Endothelial cell (in vitro differentiated cells): ENCODE measurements around the gene SLC8A3. TPM values are rescaled to one million over a fixed set of nuclear protein-coding genes. Genes with fewer than 3 reads are reported as not detected.

ENCODE experiments used
- DNase-seq: peaks from one replicate; pipeline ENCODE4 v3.0.0; 2021; ENCODE audit warnings: low spot score
- H3K27ac Mint-ChIP-seq: one replicate; pipeline ENCODE4 v1.8.0; 2021; ENCODE audit warnings: mixed read lengths, inconsistent platforms; ENCODE audit not compliant: unreplicated experiment
- H3K27me3 Mint-ChIP-seq: one replicate; pipeline ENCODE4 v1.8.0; 2021; ENCODE audit warnings: mild to moderate bottlenecking, moderate library complexity, mixed read lengths, inconsistent platforms; ENCODE audit not compliant: unreplicated experiment
- H3K36me3 Mint-ChIP-seq: one replicate; pipeline ENCODE4 v1.8.0; 2021; ENCODE audit warnings: mild to moderate bottlenecking, low read depth, mixed read lengths, inconsistent platforms; ENCODE audit not compliant: unreplicated experiment
- H3K4me1 Mint-ChIP-seq: one replicate; pipeline ENCODE4 v1.8.0; 2021; ENCODE audit warnings: mild to moderate bottlenecking, mixed read lengths, inconsistent platforms; ENCODE audit not compliant: unreplicated experiment
- H3K4me3 Mint-ChIP-seq: one replicate; pipeline ENCODE4 v1.8.0; 2021; ENCODE audit warnings: mild to moderate bottlenecking, mixed read lengths, inconsistent platforms; ENCODE audit not compliant: unreplicated experiment
- H3K9me3 Mint-ChIP-seq: one replicate; pipeline ENCODE4 v1.8.0; 2021; ENCODE audit warnings: mixed read lengths, inconsistent platforms; ENCODE audit not compliant: unreplicated experiment
- total RNA-seq: library from RNA; stranded (reverse); fragmentation: NEBNext Ultra II Directional; extraction: Animal tissue kit (Norgen Biotek cat#: 25700); gene quantifications from one replicate; pipeline ENCODE4 v1.2.1, GENCODE V29; 2021; ENCODE audit not compliant: unreplicated experiment
- TF ChIP-seq, protein P1 (sequence below): fragments of 200-600 bp; sonication (generic); IDR thresholded peaks from one replicate; pipeline ENCODE4 v1.5.0; 2021; ENCODE audit warnings: antibody characterized with exemption; ENCODE audit not compliant: unreplicated experiment

SLC8A3 gene
- total RNA-seq, 1 donor from 2014 or later = 0.13 TPM

GRCh38 chr14:70098250-70098809 is 90.4 kb downstream of the SLC8A3 start:
- Mint-ChIP-seq H3K9me3 (no peaks in the 10 kb centered on the region), H3K27me3 (no peaks in the 10 kb centered on the region), H3K36me3 (no peaks in the 10 kb centered on the region), H3K4me3 (no peak overlapping the region), H3K4me1 (no peaks in the 10 kb centered on the region), H3K27ac (no peak overlapping the region)
- no peak for DNase-seq
- TF ChIP-seq, protein P1, sequence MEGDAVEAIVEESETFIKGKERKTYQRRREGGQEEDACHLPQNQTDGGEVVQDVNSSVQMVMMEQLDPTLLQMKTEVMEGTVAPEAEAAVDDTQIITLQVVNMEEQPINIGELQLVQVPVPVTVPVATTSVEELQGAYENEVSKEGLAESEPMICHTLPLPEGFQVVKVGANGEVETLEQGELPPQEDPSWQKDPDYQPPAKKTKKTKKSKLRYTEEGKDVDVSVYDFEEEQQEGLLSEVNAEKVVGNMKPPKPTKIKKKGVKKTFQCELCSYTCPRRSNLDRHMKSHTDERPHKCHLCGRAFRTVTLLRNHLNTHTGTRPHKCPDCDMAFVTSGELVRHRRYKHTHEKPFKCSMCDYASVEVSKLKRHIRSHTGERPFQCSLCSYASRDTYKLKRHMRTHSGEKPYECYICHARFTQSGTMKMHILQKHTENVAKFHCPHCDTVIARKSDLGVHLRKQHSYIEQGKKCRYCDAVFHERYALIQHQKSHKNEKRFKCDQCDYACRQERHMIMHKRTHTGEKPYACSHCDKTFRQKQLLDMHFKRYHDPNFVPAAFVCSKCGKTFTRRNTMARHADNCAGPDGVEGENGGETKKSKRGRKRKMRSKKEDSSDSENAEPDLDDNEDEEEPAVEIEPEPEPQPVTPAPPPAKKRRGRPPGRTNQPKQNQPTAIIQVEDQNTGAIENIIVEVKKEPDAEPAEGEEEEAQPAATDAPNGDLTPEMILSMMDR = no peak

- TF ChIP-seq, protein P1 = no peak
- Mint-ChIP-seq H3K27ac (no peak overlapping the region), H3K4me1 (no peaks in the 10 kb centered on the region), H3K4me3 (no peak overlapping the region), H3K27me3 (no peaks in the 10 kb centered on the region), H3K9me3 (no peaks in the 10 kb centered on the region), H3K36me3 (no peaks in the 10 kb centered on the region)
- no peak for DNase-seq
Observed at GRCh38 chr14:70097576-70098249, 91.0 kb downstream of the SLC8A3 start.

GRCh38 chr14:70096866-70097265 is 91.9 kb downstream of the SLC8A3 start:
- peak; percentile 26 for DNase-seq
- Mint-ChIP-seq H3K4me3 (no peak overlapping the region), H3K4me1 (no peaks in the 10 kb centered on the region), H3K9me3 (no peaks in the 10 kb centered on the region), H3K27ac (no peak overlapping the region), H3K36me3 (no peaks in the 10 kb centered on the region), H3K27me3 (no peaks in the 10 kb centered on the region)
- TF ChIP-seq, protein P1 = peak; percentile 22

DNA sequence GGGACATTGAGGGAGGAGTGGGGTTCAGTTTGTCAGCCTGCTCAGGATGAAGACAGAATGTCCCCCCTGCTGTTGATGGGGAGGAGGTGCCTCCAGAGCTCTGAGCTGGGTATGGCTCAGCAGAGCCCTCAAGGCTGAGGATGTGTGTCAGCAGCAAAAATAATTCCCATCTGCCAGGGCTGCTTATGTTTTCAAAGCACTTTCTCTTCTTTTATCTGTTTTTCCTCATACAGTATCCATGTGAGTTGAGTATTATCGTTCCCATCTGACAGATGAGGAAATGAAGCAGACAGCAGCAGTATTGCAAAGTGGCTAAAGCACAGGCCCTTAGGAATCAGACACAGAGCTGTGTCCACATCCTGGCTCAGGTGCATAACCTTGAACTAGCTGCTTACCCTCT is 94.1 kb downstream of the SLC8A3 start:
- Mint-ChIP-seq H3K4me3 (no peak overlapping the region), H3K36me3 (no peaks in the 10 kb centered on the region), H3K27me3 (no peaks in the 10 kb centered on the region), H3K9me3 (no peaks in the 10 kb centered on the region), H3K4me1 (no peaks in the 10 kb centered on the region), H3K27ac (no peak overlapping the region)
- DNase-seq = no peak
- TF ChIP-seq, protein P1 = no peak

- no peaks in the 10 kb centered on the region for H3K4me1 Mint-ChIP-seq
- TF ChIP-seq, protein P1 = no peak
- no peaks in the 10 kb centered on the region for H3K9me3 Mint-ChIP-seq
- H3K4me3 Mint-ChIP-seq = no peak overlapping the region
- H3K27me3 Mint-ChIP-seq = no peaks in the 10 kb centered on the region
- no peaks in the 10 kb centered on the region for H3K36me3 Mint-ChIP-seq
- no peak for DNase-seq
- no peak overlapping the region for H3K27ac Mint-ChIP-seq
Observed at GRCh38 chr14:70094106-70094505, 94.6 kb downstream of the SLC8A3 start.
